ENCODE data around the gene MERTK.
"Not testable (repeated sequence)": the region's sequence is repeated elsewhere in the genome, so short reads cannot be mapped to it uniquely, and the experiment has no call there.

MERTK gene

DNA sequence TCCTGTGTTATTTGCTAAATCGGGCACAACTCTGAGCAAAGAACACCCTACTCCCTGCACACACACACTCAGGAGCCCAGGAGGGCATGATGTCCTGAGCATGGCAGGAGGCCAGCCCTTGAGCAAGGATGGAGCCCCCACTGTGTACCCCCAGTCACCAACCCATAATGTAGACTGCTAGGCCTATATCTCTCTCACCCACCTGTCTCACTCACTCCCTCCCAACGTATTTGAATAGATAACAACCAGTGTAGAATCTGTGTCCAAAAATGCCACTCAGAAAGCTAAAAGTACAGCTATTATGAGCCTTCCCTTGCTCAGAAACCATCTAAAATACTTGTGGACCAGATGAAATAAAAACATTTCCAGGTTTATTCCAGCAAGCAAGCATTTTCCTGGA lies 29.3 kb downstream of the MERTK start:
- Histone ChIP-seq H3K27me3 (ENCODE audit: control insufficient read depth, insufficient read depth, low read length, poor library complexity, severe bottlenecking) (no peaks in the 10 kb centered on the region), H3K9me3 (ENCODE audit: control insufficient read depth, low read length) (no peaks in the 10 kb centered on the region), H3K4me3 (ENCODE audit: insufficient read depth, low read depth, low read length) (no peak overlapping the region), H3K27ac (ENCODE audit: insufficient read depth, low read depth, low read length, poor library complexity, severe bottlenecking) (no peak overlapping the region), H3K36me3 (ENCODE audit: control insufficient read depth, insufficient read depth, low read length) (no peaks in the 10 kb centered on the region), H3K4me1 (ENCODE audit: control insufficient read depth, insufficient read depth, low read length) (no peaks in the 10 kb centered on the region)
- WGBS, 2 experiments: 85 to 89% methylated on average over 2 of the region's 2 CpGs

GRCh38 chr2:111930409-111930808 lies 32.0 kb downstream of the MERTK start:
- 91 to 92% methylated on average over 6 of the region's 6 CpGs for WGBS, 2 experiments
- Histone ChIP-seq H3K9me3 (ENCODE audit: control insufficient read depth, low read length) (no peaks in the 10 kb centered on the region), H3K4me3 (ENCODE audit: insufficient read depth, low read depth, low read length) (no peak overlapping the region), H3K27ac (ENCODE audit: insufficient read depth, low read depth, low read length, poor library complexity, severe bottlenecking) (no peak overlapping the region), H3K27me3 (ENCODE audit: control insufficient read depth, insufficient read depth, low read length, poor library complexity, severe bottlenecking) (no peaks in the 10 kb centered on the region), H3K4me1 (ENCODE audit: control insufficient read depth, insufficient read depth, low read length) (no peaks in the 10 kb centered on the region), H3K36me3 (ENCODE audit: control insufficient read depth, insufficient read depth, low read length) (no peaks in the 10 kb centered on the region)

- Histone ChIP-seq H3K4me3 (ENCODE audit: insufficient read depth, low read depth, low read length) (no peak overlapping the region), H3K36me3 (ENCODE audit: control insufficient read depth, insufficient read depth, low read length) (no peaks in the 10 kb centered on the region), H3K4me1 (ENCODE audit: control insufficient read depth, insufficient read depth, low read length) (no peaks in the 10 kb centered on the region), H3K27ac (ENCODE audit: insufficient read depth, low read depth, low read length, poor library complexity, severe bottlenecking) (no peak overlapping the region), H3K9me3 (ENCODE audit: control insufficient read depth, low read length) (no peaks in the 10 kb centered on the region), H3K27me3 (ENCODE audit: control insufficient read depth, insufficient read depth, low read length, poor library complexity, severe bottlenecking) (no peaks in the 10 kb centered on the region)
- 97 to 98% methylated on average over 2 of the region's 2 CpGs for WGBS, 2 experiments
These were observed 32.5 kb downstream of the MERTK start for GRCh38 chr2:111930875-111931274.

DNA sequence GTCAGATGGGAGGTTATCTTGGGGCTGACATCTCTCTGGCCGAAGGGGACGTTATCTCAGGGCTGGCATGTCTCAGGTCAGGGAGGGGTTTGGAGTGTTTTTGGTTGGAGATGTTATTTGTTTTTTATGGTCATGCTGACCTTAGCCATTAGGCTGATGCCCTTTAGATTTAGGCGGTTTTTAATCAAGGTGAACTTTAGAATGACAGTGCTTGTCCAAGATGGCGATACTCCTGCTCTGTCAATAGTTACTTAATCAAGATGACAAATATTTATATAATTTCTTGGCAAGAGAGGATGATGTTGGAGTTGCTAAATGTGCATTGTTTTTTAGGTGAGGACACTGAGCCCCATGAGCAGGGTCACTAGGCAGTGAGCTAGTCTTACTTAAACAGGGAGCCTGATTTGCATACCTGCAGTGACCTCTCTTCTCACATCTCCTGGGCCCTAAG lies 34.5 kb downstream of the MERTK start:
- H3K27me3 ChIP-seq (ENCODE audit: control insufficient read depth, insufficient read depth, low read length, poor library complexity, severe bottlenecking): no peaks in the 10 kb centered on the region
- H3K36me3 ChIP-seq (ENCODE audit: control insufficient read depth, insufficient read depth, low read length): no peaks in the 10 kb centered on the region
- no peaks in the 10 kb centered on the region for H3K4me1 ChIP-seq (ENCODE audit: control insufficient read depth, insufficient read depth, low read length)
- no peak overlapping the region for H3K4me3 ChIP-seq (ENCODE audit: insufficient read depth, low read depth, low read length)
- H3K9me3 ChIP-seq (ENCODE audit: control insufficient read depth, low read length): no peaks in the 10 kb centered on the region
- H3K27ac ChIP-seq (ENCODE audit: insufficient read depth, low read depth, low read length, poor library complexity, severe bottlenecking): no peak overlapping the region
- 89 to 98% methylated on average over 3 to 4 of the region's 4 CpGs for WGBS, 2 experiments

- H3K9me3 ChIP-seq (ENCODE audit: control insufficient read depth, low read length); H3K36me3 ChIP-seq (ENCODE audit: control insufficient read depth, insufficient read depth, low read length); H3K4me1 ChIP-seq (ENCODE audit: control insufficient read depth, insufficient read depth, low read length); H3K27ac ChIP-seq (ENCODE audit: insufficient read depth, low read depth, low read length, poor library complexity, severe bottlenecking); H3K27me3 ChIP-seq (ENCODE audit: control insufficient read depth, insufficient read depth, low read length, poor library complexity, severe bottlenecking); H3K4me3 ChIP-seq (ENCODE audit: insufficient read depth, low read depth, low read length): not testable (repeated sequence)
- 76 to 98% methylated on average over 4 of the region's 4 CpGs for WGBS, 2 experiments
These were observed 35.5 kb downstream of the MERTK start for GRCh38 chr2:111933900-111934299.

DNA sequence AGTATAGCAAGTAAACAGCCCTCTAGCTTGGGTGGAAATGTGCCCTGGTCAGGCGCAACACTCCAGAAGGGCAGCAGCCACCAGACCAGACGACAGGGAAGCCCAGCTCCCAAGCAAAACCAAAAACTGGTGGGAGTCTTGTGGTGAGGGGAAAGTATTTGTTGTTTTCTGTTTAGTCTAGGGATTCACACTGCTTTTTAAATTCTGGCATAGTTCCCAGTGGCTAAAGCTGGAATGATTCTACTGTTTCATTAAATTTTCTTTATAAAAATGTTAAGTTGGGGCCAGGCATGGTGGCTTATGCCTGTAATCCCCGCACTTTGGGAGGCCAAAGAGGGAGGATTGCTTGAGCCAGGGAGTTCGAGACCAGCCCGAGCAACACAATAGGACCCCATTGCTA lies 38.5 kb downstream of the MERTK start:
- H3K9me3 ChIP-seq (ENCODE audit: control insufficient read depth, low read length): no peaks in the 10 kb centered on the region
- no peak overlapping the region for H3K27ac ChIP-seq (ENCODE audit: insufficient read depth, low read depth, low read length, poor library complexity, severe bottlenecking)
- 91% methylated on average over 5 of the region's 5 CpGs for WGBS, 2 experiments
- no peaks in the 10 kb centered on the region for H3K27me3 ChIP-seq (ENCODE audit: control insufficient read depth, insufficient read depth, low read length, poor library complexity, severe bottlenecking)
- H3K4me3 ChIP-seq (ENCODE audit: insufficient read depth, low read depth, low read length): no peak overlapping the region
- no peaks in the 10 kb centered on the region for H3K4me1 ChIP-seq (ENCODE audit: control insufficient read depth, insufficient read depth, low read length)
- H3K36me3 ChIP-seq (ENCODE audit: control insufficient read depth, insufficient read depth, low read length): no peaks in the 10 kb centered on the region

GRCh38 chr2:111938392-111938791 lies 40.0 kb downstream of the MERTK start:
- Histone ChIP-seq H3K36me3 (ENCODE audit: control insufficient read depth, insufficient read depth, low read length) (no peaks in the 10 kb centered on the region), H3K27ac (ENCODE audit: insufficient read depth, low read depth, low read length, poor library complexity, severe bottlenecking) (no peak overlapping the region)

GRCh38 chr2:111940333-111941196 lies 42.2 kb downstream of the MERTK start:
- Histone ChIP-seq H3K27me3 (ENCODE audit: control insufficient read depth, insufficient read depth, low read length, poor library complexity, severe bottlenecking) (no peaks in the 10 kb centered on the region), H3K36me3 (ENCODE audit: control insufficient read depth, insufficient read depth, low read length) (no peaks in the 10 kb centered on the region), H3K4me1 (ENCODE audit: control insufficient read depth, insufficient read depth, low read length) (no peaks in the 10 kb centered on the region), H3K27ac (ENCODE audit: insufficient read depth, low read depth, low read length, poor library complexity, severe bottlenecking) (no peak overlapping the region), H3K9me3 (ENCODE audit: control insufficient read depth, low read length) (no peaks in the 10 kb centered on the region), H3K4me3 (ENCODE audit: insufficient read depth, low read depth, low read length) (no peak overlapping the region)
- WGBS, 2 experiments: 89 to 90% methylated on average over 10 of the region's 10 CpGs

More at GRCh38 chr2:111938392-111938791, 40.0 kb downstream of the MERTK start:
- H3K4me3 ChIP-seq (ENCODE audit: insufficient read depth, low read depth, low read length): no peak overlapping the region
- H3K27me3 ChIP-seq (ENCODE audit: control insufficient read depth, insufficient read depth, low read length, poor library complexity, severe bottlenecking): no peaks in the 10 kb centered on the region
- no peaks in the 10 kb centered on the region for H3K4me1 ChIP-seq (ENCODE audit: control insufficient read depth, insufficient read depth, low read length)
- H3K9me3 ChIP-seq (ENCODE audit: control insufficient read depth, low read length): no peaks in the 10 kb centered on the region

DNA sequence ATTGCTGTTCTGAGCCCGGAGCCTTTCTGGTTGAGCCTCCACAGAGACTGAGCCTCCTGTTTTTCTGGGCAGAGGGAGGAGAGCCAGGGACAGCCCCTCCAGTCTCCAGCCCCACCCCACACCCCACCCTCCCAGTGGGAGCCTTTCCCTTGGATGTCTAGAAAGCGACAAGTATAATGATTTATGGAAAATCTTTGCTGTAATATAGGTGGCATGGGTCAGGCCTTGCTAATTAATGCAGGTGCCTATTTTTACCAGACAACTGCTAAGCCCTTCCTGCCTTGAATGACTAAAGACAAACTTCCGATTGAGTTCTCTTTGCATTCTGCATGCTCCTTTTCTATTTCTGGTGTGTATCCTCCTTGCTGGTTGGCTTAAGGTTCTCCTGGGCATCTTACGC lies 43.1 kb downstream of the MERTK start:
- Histone ChIP-seq H3K36me3 (ENCODE audit: control insufficient read depth, insufficient read depth, low read length) (no peaks in the 10 kb centered on the region), H3K9me3 (ENCODE audit: control insufficient read depth, low read length) (no peaks in the 10 kb centered on the region), H3K4me1 (ENCODE audit: control insufficient read depth, insufficient read depth, low read length) (no peaks in the 10 kb centered on the region), H3K4me3 (ENCODE audit: insufficient read depth, low read depth, low read length) (no peak overlapping the region), H3K27ac (ENCODE audit: insufficient read depth, low read depth, low read length, poor library complexity, severe bottlenecking) (no peak overlapping the region), H3K27me3 (ENCODE audit: control insufficient read depth, insufficient read depth, low read length, poor library complexity, severe bottlenecking) (no peaks in the 10 kb centered on the region)
- WGBS, 2 experiments: 95 to 96% methylated on average over 3 to 4 of the region's 4 CpGs

DNA sequence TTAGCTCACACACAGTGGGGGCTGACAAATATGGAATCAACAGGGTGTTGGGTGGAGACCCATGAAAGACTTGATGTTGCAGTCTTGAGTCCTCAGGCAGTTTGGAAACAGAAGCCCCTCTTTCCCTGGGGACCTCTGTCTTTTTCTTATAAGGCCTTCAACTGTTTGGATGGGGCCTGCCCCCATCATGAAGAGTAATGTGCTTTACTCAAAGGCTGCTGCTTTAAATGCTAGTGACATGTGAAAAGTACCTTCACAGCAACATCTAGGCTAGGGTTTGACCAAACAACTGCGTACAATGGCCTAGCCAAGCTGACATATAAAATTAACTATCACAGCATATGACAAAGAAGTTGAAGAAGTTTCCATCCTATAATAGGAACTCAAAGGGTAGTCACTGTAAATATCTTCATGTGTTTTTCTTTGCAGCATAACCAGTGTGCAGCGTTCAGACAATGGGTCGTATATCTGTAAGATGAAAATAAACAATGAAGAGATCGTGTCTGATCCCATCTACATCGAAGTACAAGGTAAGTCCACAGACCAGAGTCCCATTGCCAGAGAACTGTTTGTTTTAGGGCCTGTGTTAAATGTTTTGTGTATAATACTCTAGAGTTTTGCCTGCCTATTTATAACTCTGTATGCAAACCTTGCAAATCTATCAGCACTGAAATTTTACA lies 46.3 kb downstream of the MERTK start:
- Histone ChIP-seq H3K9me3 (ENCODE audit: control insufficient read depth, low read length) (no peaks in the 10 kb centered on the region), H3K36me3 (ENCODE audit: control insufficient read depth, insufficient read depth, low read length) (no peaks in the 10 kb centered on the region), H3K27ac (ENCODE audit: insufficient read depth, low read depth, low read length, poor library complexity, severe bottlenecking) (no peak overlapping the region), H3K4me1 (ENCODE audit: control insufficient read depth, insufficient read depth, low read length) (no peaks in the 10 kb centered on the region), H3K27me3 (ENCODE audit: control insufficient read depth, insufficient read depth, low read length, poor library complexity, severe bottlenecking) (no peaks in the 10 kb centered on the region), H3K4me3 (ENCODE audit: insufficient read depth, low read depth, low read length) (no peak overlapping the region)
- WGBS, 2 experiments: 98 to 99% methylated on average over 5 of the region's 5 CpGs

Measured in ectodermal cell (in vitro differentiated cells).